K562 (cell line): Measurements from ENCODE around the gene KRTAP1-4. TPM values are rescaled to one million over a fixed set of nuclear protein-coding genes. Genes with fewer than 3 reads are reported as not detected.

Experiments
- ATAC-seq: fragments of 200-7000 bp; cut with Tn5 transposase; 3 replicates; pipeline ENCODE4 v1.9.1; 2020; ENCODE audit warnings: moderate library complexity
- BruUV-seq: library from RNA; stranded (reverse); fragments of 400-500 nt; replicated peaks from 2 replicates; lab custom pipeline; 2021; lab: Mats Ljungman, UMichigan
- CTCF ChIA-PET: fragments of 300-600 bp; formaldehyde crosslinking; extraction: SDS; loops from one replicate; lab custom pipeline; 2021; ENCODE audit warnings: low intra/inter-chr PET ratio; lab: Yijun Ruan, JAX
- POLR2A ChIA-PET: fragments of 300-600, 350-650 bp; sonication (Branson Sonifier 250); formaldehyde crosslinking; extraction: SDS; loops from one replicate; lab custom pipeline; 2021; ENCODE audit warnings: antibody characterized with exemption, inconsistent platforms; lab: Yijun Ruan, JAX
- DNase-seq, 4 experiments: peaks; one replicate each; pipeline versions ENCODE4 v3.0.0 to v3.0.0-alpha.2; 2011 to 2018; ENCODE audit warnings: low spot score in 3 of 4, mixed read lengths in 3 of 4; ENCODE audit errors: extremely low read depth in 1 of 4
- FAIRE-seq: peaks from 2 replicates; lab custom pipeline; 2011; peaks lifted over from hg19 to GRCh38; lab: Jason Lieb, UNC
- H2AFZ ChIP-seq: 2 replicates; pipeline ENCODE4 v1.6.0; 2011; ENCODE audit warnings: low read depth, low read length, control low read depth, inconsistent platforms
- H3K27ac ChIP-seq: fragments of 200-600 bp; 3 replicates; pipeline ENCODE4 v1.8.0; 2011; ENCODE audit warnings: low read depth, mild to moderate bottlenecking, control low read depth, inconsistent platforms, low read length, moderate library complexity, mixed read lengths; ENCODE audit errors: extremely low read depth
- H3K27me3 ChIP-seq, 2 experiments: fragments of 300-600 bp in 1 of 2; 2 replicates in 1 of 2; 3 replicates in 1 of 2; pipeline versions ENCODE4 v1.6.0 to v1.8.0; 2011; ENCODE audit warnings: inconsistent platforms in 2 of 2, low read length in 2 of 2, mild to moderate bottlenecking in 1 of 2, mixed read lengths in 1 of 2, moderate library complexity in 1 of 2; ENCODE audit not compliant: control insufficient read depth in 2 of 2, insufficient read depth in 2 of 2
- H3K36me3 ChIP-seq: fragments of 300-600 bp; 3 replicates; pipeline ENCODE4 v1.8.0; 2011; ENCODE audit warnings: mild to moderate bottlenecking, low read length, inconsistent platforms; ENCODE audit not compliant: control insufficient read depth, insufficient read depth
- H3K4me1 ChIP-seq, 2 experiments: fragments of 200-600 bp in 1 of 2; replicated peaks in 1 of 2; 2 replicates in 1 of 2; 3 replicates in 1 of 2; pipeline versions ENCODE4 v1.5.1 to v1.8.0; 2011; ENCODE audit warnings: inconsistent platforms in 2 of 2, low read length in 2 of 2, mild to moderate bottlenecking in 1 of 2, mixed read lengths in 1 of 2, moderate library complexity in 1 of 2; ENCODE audit not compliant: control insufficient read depth in 2 of 2, insufficient read depth in 2 of 2
- H3K4me2 ChIP-seq: 2 replicates; pipeline ENCODE4 v1.6.1; 2011; ENCODE audit warnings: low read length, control low read depth, inconsistent platforms, mixed read lengths; ENCODE audit not compliant: insufficient read depth
- H3K4me3 ChIP-seq: fragments of 200-600 bp; sonication (generic), shearing (Covaris generic); 2 replicates; pipeline ENCODE4 v1.5.1; 2016; ENCODE audit warnings: control low read depth, inconsistent platforms
- H3K79me2 ChIP-seq: fragments of 200-600 bp; 3 replicates; pipeline ENCODE4 v1.8.0; 2011; ENCODE audit warnings: low read length, inconsistent platforms; ENCODE audit not compliant: control insufficient read depth, insufficient read depth
- H3K9ac ChIP-seq, 2 experiments: 2 replicates each; pipeline versions ENCODE4 v1.6.0 to v1.6.1; 2011; ENCODE audit warnings: low read depth in 2 of 2, low read length in 2 of 2, control low read depth in 1 of 2, inconsistent platforms in 1 of 2, mild to moderate bottlenecking in 1 of 2, mixed read lengths in 1 of 2; ENCODE audit not compliant: insufficient read depth in 1 of 2
- H3K9me1 ChIP-seq: one replicate; pipeline ENCODE4 v1.6.0; 2011; ENCODE audit warnings: inconsistent platforms, mild to moderate bottlenecking, low read length, moderate library complexity; ENCODE audit not compliant: control insufficient read depth, insufficient read depth
- H3K9me3 ChIP-seq: replicated peaks from 2 replicates; pipeline ENCODE4 v1.5.1; 2011; ENCODE audit warnings: low read depth, low read length, inconsistent platforms; ENCODE audit not compliant: control insufficient read depth, insufficient read depth
- H4K20me1 ChIP-seq: replicated peaks from 2 replicates; pipeline ENCODE4 v1.6.1; 2011; ENCODE audit warnings: low read length, inconsistent platforms, mixed read lengths; ENCODE audit not compliant: control insufficient read depth, insufficient read depth
- CBX2 ChIP-seq: fragments of 200-600 bp; sonication (generic); IDR thresholded peaks from one replicate; pipeline ENCODE4 v1.6.1; 2012; ENCODE audit warnings: mild to moderate bottlenecking, low read length, inconsistent platforms; ENCODE audit not compliant: insufficient read depth, poor library complexity, severe bottlenecking
- ELF2 ChIP-seq: fragments of 250-450 bp; sonication (Bioruptor Pico); IDR thresholded peaks from 2 replicates; pipeline ENCODE4 v1.5.0; 2021; ENCODE audit warnings: mild to moderate bottlenecking
- FOXK2 ChIP-seq, 2 experiments: fragments of 450-650 bp; IDR thresholded peaks in 1 of 2; conservative IDR thresholded peaks in 1 of 2; 2 replicates each; pipeline ENCODE4 v1.6.1; 2016; ENCODE audit warnings: low read depth in 2 of 2, mild to moderate bottlenecking in 1 of 2
- JUNB ChIP-seq: fragments of 450-650 bp; formaldehyde crosslinking; conservative IDR thresholded peaks from 2 replicates; pipeline ENCODE4 v1.4.0; 2020; ENCODE audit warnings: mild to moderate bottlenecking
- MAFG ChIP-seq: fragments of 450-650 bp; conservative IDR thresholded peaks from 2 replicates; pipeline ENCODE4 v1.6.1; 2016; ENCODE audit warnings: missing genetic modification characterization, missing compliant biosample characterization
- NR1H2 ChIP-seq: sonication (generic); formaldehyde crosslinking; IDR thresholded peaks from 2 replicates; pipeline ENCODE4 v1.4.0; 2020; ENCODE audit warnings: mild to moderate bottlenecking, missing genetic modification reagents
- PPARD ChIP-seq: fragments of 250-450 bp; sonication (Bioruptor Pico); IDR thresholded peaks from 2 replicates; pipeline ENCODE4 v1.8.0; 2022; ENCODE audit warnings: inconsistent platforms, mild to moderate bottlenecking, moderate library complexity
- RHOXF2B ChIP-seq: fragments of 250-450 bp; sonication (Bioruptor Pico); conservative IDR thresholded peaks from 2 replicates; pipeline ENCODE4 v1.5.1; 2021
- ZFP30 ChIP-seq: fragments of 250-450 bp; sonication (Bioruptor Pico); IDR thresholded peaks from 2 replicates; pipeline ENCODE4 v1.8.0; 2022; ENCODE audit warnings: moderate library complexity, mild to moderate bottlenecking, inconsistent platforms, borderline replicate concordance
- ZFP91 ChIP-seq: sonication (generic); formaldehyde crosslinking; IDR thresholded peaks from 2 replicates; pipeline ENCODE4 v1.8.0; 2022; ENCODE audit warnings: mild to moderate bottlenecking, missing genetic modification reagents
- ZNF274 ChIP-seq: IDR thresholded peaks from 2 replicates; pipeline ENCODE4 v1.6.1; 2011; ENCODE audit warnings: low read depth, mild to moderate bottlenecking, low read length, moderate library complexity, borderline replicate concordance
- ZNF324 ChIP-seq: fragments of 250-450 bp; sonication (Bioruptor Pico); IDR thresholded peaks from 2 replicates; pipeline ENCODE4 v1.4.0; 2020; ENCODE audit warnings: mild to moderate bottlenecking
- ZNF778 ChIP-seq: fragments of 450-650 bp; formaldehyde crosslinking; IDR thresholded peaks from 2 replicates; pipeline ENCODE4 v1.4.0; 2020; ENCODE audit warnings: mild to moderate bottlenecking, moderate library complexity
- WGBS: fragments of 100-300 bp; shearing (Covaris generic); methylation state at CpG from one replicate; pipeline ENCODE4 v1.1.6; 2016; ENCODE audit warnings: low coverage, mixed read lengths; ENCODE audit not compliant: insufficient coverage; ENCODE audit errors: missing lambda C conversion rate; 5-methylcytosine and 5-hydroxymethylcytosine counted together
- in situ Hi-C: fragments of 300-500 bp; cut with MboI; formaldehyde crosslinking; loops from 4 replicates; pipeline ENCODE4 v1.15.0; 2018; ENCODE audit warnings: inconsistent platforms, mixed read lengths
- intact Hi-C: fragments of 100-400 bp; cut with micrococcal nuclease; formaldehyde crosslinking; loops from 2 replicates; pipeline ENCODE4 v1.14.2; 2022
- polyA plus RNA-seq, 8 experiments: library from polyadenylated mRNA; depleted of rRNA in 4 of 8; stranded (reverse) in 5 of 8; unstranded in 3 of 8; fragments of >200 nt; fragmentation: Nextera tagmentation in 2 of 8; fragmentation: Illumina TruSeq in 1 of 8; extraction: Ambion mirVana in 2 of 8; extraction: Trizol in 1 of 8; gene quantifications; 2 replicates each; pipeline versions ENCODE4 v1.2.1 to v1.2.3, GENCODE V29; 2011 to 2014; ENCODE audit warnings: inconsistent platforms in 1 of 8, missing spikeins in 1 of 8
- total RNA-seq, 7 experiments: library from RNA; depleted of rRNA in 6 of 7; stranded (reverse); fragments of >200 nt in 6 of 7; fragmentation: Illumina TruSeq in 2 of 7; extraction: Trizol in 2 of 7; gene quantifications; 2 replicates each; pipeline versions ENCODE4 v1.2.1 to v1.2.3, GENCODE V29; 2011 to 2021; ENCODE audit warnings: low replicate concordance in 1 of 7

KRTAP1-4 gene
- total and polyA plus RNA-seq, 9 of the 15 experiments (the other 6 are each of a cell fraction or from before 2014, with no cell fraction given) = not detected

GRCh38 chr17:40996829-40997228, 33.2 kb downstream of the KRTAP1-4 start:
- Histone ChIP-seq H3K4me1 (no peaks in the 10 kb centered on the region), H3K9me1 (no peaks in the 10 kb centered on the region), H3K4me3 (no peak overlapping the region), H3K36me3 (no peaks in the 10 kb centered on the region), H3K79me2 (no peaks in the 10 kb centered on the region), H3K27ac (no peak overlapping the region), H2AFZ (no peak overlapping the region), H3K27me3 (peaks cover 0 to 5% of the 10 kb centered on the region in 2 experiments; a peak in 2 of 5 replicates), H3K9me3 (no peaks in the 10 kb centered on the region), H4K20me1 (no peaks in the 10 kb centered on the region), H3K4me2 (no peak overlapping the region), H3K9ac (no peak overlapping the region)
- ATAC-seq (no peak), FAIRE-seq (no peak), DNase-seq (no peak)
- WGBS = 0% methylated on average over 4 of the region's 4 CpGs
- in situ Hi-C loops (no loop called here), intact Hi-C loops (no loop called here)
- POLR2A ChIA-PET = interaction anchor here (0.6 to 2.0 kb wide), 2 partner anchors 17 to 280 kb away, joined by 4 to 8 read pairs; no protein-coding TSS in a partner anchor
- BruUV-seq = no TSS peak
- CTCF ChIA-PET = no interaction called here
- TF ChIP-seq FOXK2 (conservative IDR thresholded peaks at IDR 0.05 in 1 of 2, IDR thresholded peaks at IDR 0.05 in 1 of 2; ENCODE audit: low read depth in 2 of 2) (no peak), ZNF778 (no peak), MAFG (tag) (no peak), ZNF274 (no peak), PPARD (CRISPR knock-in tag) (no peak), NR1H2 (CRISPR knock-in tag) (no peak), RHOXF2B (CRISPR knock-in tag) (no peak), CBX2 (no peak), ELF2 (CRISPR knock-in tag) (no peak), JUNB (no peak), ZNF324 (no peak), ZFP91 (CRISPR knock-in tag) (no peak), ZFP30 (CRISPR knock-in tag) (no peak)
